Measurements from ENCODE around the gene RANBP17.
"Not testable (repeated sequence)": the region's sequence is repeated elsewhere in the genome, so short reads cannot be mapped to it uniquely, and the experiment has no call there.

The RANBP17 gene

DNA sequence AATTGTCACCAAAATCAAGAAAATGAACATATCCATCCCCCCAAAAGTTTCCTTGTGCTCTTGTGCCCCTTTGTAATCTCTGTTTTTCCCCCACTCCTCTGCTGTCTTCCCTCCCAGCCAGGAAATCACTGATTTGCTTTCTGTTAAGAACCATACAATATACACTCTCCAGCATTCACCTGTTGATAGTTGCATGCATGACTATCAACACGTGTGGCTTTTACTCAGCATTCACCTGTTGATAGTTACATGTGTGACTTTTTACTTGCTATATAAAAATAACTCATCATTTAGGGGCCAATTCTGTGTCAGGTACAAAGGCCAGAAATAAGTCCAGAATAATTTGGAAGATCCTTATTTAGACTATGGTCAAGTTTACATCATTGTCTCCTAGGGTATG, 6.0 kb downstream of the RANBP17 start:
- no peak for DNase-seq (ENCODE audit: low read depth)

DNA sequence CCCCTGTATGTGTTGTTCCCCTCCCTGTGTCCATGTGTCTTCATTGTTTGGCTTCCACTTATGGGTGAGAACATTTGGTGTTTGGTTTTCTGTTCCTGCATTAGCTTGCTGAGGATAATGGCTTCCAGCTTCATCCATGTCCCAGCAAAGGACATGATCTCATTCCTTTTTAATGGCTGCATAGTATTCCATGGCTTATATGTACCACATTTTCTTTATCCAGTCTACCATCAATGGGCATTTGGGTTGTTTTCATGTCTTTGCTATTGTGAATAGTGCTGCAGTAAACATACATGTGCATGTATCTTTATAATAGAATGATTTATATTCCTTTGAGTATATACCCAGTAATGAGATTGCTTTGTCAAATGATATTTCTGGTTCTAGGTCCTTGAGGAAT, 8.6 kb downstream of the RANBP17 start:
- DNase-seq (ENCODE audit: low read depth): not testable (repeated sequence)

DNA sequence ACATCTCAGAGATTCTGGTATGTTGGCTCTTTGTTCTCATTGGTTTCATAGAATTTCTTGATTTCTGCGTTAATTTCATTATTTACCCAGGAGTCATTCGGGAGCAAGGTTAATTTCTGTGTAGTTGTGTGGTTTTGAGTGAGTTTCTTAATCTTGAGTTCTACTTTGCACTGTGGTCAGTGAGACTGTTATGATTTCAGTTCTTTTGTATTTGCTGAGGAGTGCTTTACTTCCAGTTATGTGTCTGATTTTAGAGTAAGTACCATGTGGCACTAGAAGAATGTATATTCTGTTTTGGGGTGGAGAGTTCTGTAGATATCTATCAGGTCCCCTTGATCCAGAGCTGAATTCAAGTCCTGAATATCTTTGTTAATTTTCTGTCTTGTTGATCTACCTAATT, 12.2 kb downstream of the RANBP17 start:
- no peak for DNase-seq (ENCODE audit: low read depth)

DNA sequence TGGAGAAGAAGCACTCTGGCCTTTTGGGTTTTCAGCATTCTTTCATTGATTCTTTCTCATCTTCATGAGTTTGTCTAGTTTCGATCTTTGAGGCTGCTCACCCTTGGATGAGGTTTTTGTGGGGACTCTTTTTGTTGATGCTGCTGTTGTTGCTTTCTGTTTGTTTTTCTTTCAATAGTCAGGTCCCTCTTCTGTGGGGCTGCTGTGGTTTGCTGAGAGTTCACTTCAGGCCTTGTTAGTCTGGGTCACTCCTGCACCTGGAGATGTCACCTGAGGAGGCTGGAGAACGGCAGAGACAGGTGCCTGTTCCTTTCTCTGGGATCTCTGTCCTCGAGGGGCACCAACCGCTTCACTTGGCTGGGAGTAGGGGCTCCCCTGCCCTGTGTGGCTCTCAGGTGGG, 14.0 kb downstream of the RANBP17 start:
- DNase-seq (ENCODE audit: low read depth): no peak

DNA sequence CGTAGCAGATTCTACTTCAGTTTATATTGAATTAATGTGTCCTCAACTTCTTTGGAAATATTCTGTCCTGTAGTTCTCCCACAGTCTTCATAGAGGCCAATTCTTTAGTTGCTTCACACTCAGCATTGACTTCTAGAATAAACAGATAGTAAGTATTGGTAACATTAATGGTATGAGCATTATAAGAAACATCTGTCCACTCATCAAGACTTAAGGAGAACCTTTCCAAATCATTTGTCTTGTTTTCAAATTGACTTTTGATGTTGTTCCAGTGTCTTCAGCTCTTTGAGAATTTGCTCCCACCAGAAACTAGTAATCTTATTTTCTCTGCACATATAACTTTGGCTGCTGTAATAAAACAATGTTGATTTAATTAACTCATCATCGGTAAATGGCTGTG, 18.3 kb downstream of the RANBP17 start:
- no peak for DNase-seq (ENCODE audit: low read depth)

DNA sequence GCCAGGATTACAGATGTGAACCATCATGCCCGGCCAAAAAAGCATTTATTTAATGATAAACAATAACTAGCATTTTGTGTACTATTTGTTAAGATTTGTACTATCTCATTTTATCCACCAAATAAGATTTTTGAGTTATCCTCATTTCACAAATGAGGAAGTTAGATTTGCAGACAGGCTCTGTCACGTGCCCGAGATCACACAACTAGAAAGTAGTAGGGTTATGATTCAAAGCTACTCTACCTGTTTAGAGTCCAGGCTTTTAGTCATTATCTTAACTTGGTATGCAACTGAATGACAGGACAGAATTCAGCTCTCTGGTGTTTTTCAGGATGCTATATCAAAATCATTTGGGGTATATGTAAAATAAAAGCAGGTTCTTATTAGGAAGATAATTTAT, 20.5 kb downstream of the RANBP17 start:
- DNase-seq (ENCODE audit: low read depth): no peak

DNA sequence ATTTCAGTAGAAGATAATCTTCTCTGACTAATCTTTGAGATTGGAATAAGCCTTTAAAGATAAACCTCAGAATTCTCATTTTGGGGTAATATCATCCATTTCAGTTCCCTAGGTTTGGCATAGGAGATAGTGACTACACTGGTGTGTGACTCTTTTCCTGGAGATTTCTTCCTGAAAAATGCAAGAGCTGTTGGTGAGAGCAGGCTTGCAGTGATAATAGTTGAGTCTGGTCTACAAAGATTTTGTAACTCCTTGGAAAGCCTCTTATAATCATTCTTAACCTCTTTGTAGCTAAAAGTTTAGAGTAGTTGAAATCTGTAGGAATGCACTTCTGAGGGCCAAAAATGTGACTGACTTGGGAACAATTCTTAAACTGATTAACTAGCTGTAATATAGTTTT, 23.4 kb downstream of the RANBP17 start:
- DNase-seq (ENCODE audit: low read depth): no peak

DNA sequence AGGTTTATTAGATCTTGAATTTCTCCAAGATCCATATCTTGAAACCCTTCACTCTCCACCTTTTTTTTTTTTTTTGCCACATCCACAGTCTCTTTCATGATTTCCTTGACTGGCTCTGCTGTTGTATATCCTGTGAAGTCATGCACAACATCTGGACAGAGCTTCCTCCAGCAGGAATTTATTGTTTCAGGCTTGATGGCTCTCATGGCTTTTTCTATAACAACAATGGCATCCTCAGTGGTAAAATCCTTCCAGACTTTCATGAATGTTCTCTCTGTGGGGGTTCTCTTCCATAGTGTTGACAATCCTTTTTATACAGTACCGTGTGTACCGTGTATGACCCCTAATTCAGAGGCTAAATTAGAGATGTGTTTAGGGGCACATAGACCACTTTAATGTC, 24.0 kb downstream of the RANBP17 start:
- DNase-seq (ENCODE audit: low read depth): no peak

DNA sequence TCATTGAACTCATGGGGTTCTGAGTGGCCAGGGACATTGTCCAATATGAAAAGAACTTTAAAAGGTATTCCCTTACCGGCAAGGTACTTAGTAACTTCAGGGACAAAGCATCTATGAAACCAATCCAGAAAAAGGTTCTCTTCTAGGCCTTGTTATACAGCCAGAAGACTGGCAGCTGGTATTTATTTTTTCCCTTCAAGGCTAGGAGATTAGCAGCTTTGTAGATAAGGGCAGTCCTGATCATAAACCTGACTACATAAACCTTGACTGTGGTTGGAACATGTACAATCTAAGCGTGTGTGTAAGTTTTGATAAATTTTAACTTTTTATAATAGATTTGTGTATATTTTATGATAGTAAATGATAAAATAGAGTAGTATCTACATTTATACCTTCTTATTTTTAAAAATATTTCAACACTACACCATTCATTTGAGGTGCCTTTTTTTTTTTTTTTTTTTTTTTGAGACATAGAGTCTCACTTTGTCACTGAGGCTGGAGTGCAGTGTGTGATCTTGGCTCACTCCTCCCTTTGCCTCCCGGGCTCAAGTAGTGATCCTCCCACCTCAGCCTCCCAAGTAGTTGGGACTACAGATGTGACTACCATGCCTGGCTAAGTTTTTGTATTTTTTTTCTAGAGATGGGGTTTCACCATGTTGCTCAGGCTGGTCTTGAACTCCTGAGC, 24.5 kb downstream of the RANBP17 start:
- no peak for DNase-seq (ENCODE audit: low read depth)

DNA sequence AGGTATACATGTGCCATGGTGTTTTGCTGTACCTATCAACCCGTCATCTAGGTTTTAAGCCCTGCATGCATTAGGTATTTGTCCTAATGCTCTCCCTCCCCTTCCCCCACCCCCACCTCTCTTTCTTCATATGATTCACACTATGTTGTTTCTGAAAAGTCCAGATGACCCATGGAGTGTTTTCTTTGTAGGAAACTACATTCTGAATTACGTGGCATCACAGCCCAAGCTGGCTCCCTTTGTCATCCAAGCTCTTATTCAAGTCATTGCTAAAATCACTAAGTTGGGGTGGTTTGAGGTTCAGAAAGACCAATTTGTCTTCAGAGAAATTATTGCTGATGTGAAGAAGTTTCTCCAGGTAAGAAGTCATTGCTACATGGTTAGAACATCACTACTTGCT, 30.4 kb downstream of the RANBP17 start:
- DNase-seq (ENCODE audit: low read depth): no peak

DNA sequence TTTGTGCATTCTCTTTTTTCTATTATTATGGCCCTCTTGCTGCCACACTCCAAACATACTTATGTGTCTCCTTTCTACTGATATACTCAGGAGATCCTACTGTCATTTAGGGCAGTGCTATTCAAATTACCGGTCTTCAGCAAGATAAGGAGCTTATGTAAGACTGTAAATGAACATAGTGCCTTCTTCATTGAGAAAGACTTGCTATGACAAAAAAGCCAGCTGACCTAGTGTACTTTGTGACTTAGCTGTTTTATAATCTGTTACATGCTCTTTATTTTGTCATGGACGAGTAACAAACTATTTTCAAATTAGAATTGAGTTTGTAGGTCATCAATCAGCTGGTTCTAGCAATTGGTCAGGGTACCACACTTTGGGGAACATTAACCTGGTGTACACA, 32.8 kb downstream of the RANBP17 start:
- DNase-seq (ENCODE audit: low read depth): no peak

DNA sequence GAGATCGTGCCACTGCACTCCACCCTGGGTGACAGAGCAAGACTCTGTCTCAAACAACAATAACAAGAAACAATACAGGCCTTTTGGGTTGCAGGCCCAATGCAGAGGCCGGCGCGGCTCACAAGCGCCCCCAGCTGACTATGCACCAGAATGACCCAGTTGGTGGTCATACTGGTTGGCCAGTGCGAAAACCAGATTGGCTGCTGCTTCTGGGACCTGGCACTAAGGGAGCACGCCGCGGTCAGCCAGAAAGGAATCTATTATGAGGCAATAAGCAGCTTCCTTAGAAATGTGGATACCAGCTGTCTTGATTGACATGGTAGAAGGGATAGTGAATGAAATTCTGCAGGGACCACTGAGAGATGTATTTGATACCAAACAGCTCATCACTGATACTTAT, 35.0 kb downstream of the RANBP17 start:
- no peak for DNase-seq (ENCODE audit: low read depth)

DNA sequence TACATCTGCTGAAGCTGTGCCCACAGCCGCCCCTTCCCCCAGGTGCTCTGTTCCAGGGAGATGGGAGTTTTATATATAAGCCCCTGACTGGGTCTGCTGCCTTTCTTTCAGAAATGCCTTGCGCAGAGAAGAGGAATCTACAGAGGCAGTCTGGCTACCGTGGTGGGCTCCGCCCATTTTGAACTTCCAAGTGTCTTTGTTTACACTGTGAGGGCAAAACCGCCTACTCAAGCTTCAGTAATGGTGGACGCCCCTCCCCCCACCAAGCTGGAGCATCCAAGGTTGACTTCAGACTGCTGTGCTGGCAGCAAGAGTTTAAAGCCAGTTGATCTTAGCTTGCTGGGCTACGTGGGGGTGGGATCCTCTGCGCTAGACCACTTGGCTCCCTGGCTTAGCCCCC, 41.3 kb downstream of the RANBP17 start:
- DNase-seq (ENCODE audit: low read depth): no peak

DNA sequence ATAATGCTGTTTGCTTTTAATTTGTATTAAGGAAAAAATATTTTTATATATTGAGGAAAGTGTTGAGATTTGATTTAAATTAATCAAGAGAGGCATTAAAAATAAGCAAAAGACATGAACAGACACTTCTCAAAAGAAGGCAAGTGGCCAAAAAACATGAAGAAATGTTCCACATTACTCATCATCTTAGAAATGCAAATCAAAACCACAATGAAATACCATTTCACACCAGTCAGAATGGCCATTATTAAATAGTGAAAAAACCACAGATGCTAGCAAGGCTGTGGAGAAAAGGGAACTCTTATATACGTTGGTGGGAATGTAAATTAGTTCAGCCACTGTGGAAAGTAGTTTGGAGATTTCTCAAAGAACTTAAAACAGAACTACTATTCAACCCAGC, 45.9 kb downstream of the RANBP17 start:
- DNase-seq (ENCODE audit: low read depth): no peak

DNA sequence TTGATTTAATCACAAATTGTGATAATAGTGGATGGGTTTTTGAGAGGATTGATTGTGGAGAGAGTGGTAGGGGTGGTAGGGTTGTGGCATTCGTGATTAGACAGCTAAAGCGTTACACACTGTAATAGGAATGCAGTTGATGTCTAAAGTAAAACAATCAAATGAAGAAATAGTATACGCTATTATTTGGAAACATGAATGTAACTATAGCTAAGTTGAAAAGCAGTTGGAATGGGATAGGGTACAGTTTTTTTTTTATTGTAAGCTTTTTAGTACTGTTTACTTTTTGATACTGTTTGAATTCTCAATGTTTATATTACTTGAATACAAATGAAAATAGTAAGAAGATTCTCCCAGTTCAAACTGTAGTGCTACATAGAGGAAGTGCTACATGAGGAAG, 51.8 kb downstream of the RANBP17 start:
- no peak for DNase-seq (ENCODE audit: low read depth)

DNA sequence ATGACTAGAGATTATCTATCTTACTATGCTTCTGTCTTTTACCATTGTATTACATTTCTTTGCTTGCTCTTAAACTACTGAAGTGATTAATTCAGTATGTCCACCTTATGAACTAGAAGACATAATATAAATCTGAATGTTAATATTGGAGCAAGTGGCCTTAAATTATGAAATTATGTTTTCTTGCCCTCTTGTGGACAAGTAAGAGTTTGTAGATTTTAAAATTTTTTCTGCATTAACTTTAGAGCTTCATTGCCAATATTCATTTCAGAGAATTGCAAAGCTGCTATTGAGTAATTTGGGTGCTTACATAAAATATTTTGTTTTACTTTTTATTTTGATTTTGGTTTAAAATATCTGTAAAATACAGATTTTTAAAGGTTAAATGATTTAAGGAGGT, 55.3 kb downstream of the RANBP17 start:
- DNase-seq (ENCODE audit: low read depth): no peak

DNA sequence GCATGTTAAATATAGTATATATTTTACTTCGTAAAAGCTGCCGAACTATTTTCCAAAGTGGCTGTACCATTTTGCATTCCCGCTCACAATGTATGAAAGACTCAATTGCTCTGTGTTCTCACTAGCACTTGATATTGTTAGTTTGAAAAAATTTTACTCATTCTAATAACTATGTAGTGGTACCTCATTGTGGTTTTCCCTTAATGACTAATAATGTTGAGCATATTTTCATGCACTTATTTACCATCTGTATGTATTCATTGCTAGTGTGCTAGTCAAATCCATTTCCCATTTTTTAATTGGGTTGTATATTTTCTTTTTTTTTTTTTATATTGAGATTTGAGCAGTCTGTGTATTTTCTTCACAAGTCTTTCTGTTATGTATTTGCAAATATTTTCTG, 58.4 kb downstream of the RANBP17 start:
- no peak for DNase-seq (ENCODE audit: low read depth)

DNA sequence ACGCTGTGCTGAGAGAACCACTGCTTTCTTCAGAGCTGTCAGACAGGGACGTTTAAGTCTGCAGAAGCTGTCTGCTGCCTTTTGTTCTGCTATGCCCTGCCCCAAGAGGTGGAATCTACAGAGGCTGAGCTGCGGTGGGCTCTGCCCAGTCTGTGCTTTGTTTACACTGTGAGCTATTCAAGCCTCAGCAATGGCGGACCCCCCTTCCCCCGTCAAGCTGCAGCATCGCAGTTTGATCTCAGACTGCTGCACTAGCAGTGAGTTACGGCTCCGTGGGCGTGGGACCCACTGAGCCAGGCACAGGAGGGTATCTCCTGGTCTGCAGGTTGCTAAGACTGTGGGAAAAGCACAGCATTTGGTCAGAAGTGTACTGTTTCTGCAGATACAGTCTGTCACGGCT, 60.5 kb downstream of the RANBP17 start:
- not testable (repeated sequence) for DNase-seq (ENCODE audit: low read depth)

DNA sequence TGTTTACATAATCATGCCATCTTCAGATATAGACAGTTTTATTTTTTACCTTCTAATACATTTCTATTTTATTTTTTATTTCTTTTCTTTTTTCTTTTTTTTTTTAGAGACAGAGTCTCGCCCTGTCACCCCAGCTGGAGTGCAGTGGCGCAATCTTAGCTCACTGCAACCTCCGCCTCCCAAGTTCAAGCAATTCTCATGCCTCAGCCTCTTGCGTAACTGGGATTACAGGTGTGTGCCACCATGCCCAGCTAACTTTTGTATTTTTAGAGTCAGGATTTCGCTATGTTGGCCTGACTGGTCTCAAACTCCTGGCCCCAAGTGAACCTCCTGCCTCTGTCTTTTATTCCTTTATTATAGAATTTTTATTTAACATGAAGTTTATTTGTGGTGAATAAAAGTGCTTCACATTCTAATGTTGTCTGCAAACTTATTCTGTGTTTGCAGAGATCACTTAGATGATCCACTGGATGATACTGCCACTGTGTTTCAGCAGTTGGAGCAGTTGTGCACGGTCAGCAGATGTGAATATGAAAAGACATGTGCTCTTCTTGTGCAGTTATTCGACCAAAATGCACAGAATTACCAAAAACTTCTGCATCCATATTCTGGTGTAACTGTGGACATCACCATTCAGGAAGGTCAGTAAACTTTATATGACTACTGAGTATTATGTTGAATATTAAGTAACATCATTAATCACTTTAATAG, 62.2 kb downstream of the RANBP17 start:
- no peak for DNase-seq (ENCODE audit: low read depth)

DNA sequence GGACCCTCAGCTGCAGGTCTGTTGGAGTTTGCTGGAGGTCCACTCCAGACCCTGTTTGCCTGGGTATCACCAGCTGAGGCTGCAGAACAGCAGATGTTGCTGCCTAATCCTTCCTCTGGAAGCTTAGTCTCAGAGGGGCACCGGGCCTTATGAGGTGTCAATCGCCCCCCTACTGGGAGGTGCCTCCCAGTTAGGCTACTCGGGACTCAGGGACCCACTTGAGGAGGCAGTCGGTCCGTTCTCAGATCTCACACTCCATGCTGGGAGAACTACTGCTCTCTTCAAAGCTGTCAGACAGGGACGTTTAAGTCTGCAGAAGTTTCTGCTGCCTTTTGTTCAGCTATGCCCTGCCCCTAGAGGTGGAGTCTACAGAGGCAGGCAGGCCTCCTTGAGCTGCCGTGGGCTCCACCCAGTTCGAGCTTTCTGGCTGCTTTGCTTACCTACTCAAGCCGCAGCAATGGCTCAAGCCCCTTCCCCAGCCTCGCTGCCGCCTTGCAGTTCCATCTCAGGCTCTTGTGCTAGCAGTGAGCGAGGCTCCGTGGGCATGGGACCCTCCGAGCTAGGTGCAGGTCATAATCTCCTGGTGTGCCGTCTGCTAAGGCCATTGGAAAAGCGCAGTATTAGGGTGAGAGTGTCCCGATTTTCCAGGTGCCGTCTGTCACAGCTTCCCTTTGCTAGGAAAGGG, 73.9 kb downstream of the RANBP17 start:
- not testable (repeated sequence) for DNase-seq (ENCODE audit: low read depth)

DNA sequence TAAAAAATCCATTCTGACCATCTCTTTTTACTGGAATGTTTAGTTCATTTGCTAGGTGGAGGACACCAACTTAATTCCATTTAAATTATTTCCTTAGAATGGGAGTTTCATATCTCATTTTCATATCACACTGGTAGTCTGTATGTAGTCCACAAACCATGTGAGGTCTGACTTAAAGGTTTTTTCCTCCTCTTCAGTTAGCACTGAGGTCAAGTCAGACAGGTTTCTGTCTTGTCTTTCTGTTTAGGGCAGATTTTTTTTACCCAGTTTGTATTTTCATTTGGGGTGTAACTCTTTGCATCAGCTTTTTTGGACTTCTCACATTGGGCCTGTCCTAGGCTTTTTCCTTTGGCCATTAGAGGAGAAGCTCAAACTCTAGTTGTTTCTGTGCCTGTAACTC, 75.3 kb downstream of the RANBP17 start:
- DNase-seq (ENCODE audit: low read depth): no peak

DNA sequence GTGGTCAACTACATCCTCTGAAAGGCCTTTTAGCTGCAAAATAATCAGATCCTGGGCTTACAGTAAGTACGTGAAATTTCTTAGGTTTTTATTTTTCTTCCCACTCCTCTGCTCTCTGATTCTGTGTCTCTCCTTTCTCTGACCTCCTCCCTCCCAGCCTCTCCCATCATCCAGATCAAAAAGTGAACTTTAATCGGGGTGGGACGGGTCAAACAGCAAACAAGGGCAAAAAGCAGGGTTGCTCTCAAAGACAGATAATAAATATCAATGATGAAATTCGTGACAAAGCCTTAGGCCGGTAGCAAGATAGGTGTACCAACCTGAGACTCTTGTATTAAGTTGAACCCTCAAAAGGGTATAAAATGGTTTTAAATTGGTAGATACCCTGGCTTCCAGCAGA, 76.1 kb downstream of the RANBP17 start:
- DNase-seq (ENCODE audit: low read depth): no peak

DNA sequence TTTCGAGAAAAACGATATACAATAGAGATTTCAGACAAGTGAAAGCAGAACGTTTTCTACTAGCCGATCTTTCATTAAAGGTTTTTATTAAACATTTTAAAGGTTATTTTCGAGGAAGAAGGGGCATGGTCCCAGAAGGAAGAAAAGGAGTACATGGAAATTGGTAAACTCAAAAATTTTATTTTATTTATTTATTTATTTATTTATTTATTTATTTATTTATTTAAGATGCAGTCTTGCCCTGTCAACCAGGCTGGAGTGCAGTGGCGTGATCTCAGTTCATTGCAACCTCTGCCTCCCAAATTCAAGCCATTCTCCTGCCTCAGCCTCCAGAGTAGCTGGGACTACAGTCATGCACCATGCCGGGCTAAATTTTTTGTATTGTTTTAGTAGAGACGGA, 77.4 kb downstream of the RANBP17 start:
- DNase-seq (ENCODE audit: low read depth): no peak

DNA sequence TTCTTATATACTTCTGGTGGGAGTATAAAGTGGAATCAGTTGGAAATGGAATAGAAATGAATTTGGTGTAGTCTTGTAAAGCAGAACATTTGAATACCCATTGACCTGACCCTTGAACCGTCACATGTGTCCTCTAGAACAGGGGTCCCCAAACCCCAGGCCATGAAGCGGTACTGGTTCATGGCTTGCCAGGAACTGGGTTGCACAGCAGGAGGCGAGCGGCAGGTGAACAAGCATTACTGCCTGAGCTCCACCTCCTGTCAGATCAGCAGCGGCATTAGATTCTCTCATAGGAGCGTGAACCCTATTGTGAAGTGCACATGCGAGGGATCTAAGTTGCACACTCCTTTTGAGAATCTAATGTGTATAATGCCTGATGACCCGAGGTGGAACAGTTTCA, 80.0 kb downstream of the RANBP17 start:
- DNase-seq (ENCODE audit: low read depth): no peak
